ENCODE results near the gene PEX6.
"Not testable (repeated sequence)": the region's sequence is repeated elsewhere in the genome, so short reads cannot be mapped to it uniquely, and the experiment has no call there.

PEX6 gene

GRCh38 chr6:42967228-42967627 lies 11.8 kb downstream of the PEX6 start:
- no peak for DNase-seq (ENCODE audit: low read depth in 2 of 2)

DNA sequence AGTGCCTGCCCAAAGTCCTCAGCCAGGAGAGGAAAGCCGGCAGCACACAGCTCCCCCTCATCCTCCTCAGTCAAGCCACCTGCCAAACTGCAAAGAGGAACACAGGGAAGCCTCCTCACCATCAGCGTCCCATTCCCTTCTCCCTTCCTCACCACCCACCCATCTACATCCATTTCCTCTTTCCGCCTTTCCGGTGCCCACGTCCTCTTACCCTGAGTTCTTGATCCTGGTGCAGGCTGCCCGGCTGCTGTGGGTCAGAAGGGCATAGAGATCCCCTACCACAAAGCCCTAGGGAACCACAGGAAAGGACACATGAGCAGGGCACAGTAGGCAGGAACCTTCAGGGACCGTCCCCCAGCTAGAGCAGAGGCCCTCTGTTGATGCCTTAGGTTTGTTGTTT lies 12.4 kb downstream of the PEX6 start:
- DNase-seq (ENCODE audit: low read depth in 2 of 2), result no peak

- no peak for DNase-seq (ENCODE audit: low read depth in 2 of 2)
Observed at GRCh38 chr6:42963855-42964605, 15.0 kb downstream of the PEX6 start.

DNA sequence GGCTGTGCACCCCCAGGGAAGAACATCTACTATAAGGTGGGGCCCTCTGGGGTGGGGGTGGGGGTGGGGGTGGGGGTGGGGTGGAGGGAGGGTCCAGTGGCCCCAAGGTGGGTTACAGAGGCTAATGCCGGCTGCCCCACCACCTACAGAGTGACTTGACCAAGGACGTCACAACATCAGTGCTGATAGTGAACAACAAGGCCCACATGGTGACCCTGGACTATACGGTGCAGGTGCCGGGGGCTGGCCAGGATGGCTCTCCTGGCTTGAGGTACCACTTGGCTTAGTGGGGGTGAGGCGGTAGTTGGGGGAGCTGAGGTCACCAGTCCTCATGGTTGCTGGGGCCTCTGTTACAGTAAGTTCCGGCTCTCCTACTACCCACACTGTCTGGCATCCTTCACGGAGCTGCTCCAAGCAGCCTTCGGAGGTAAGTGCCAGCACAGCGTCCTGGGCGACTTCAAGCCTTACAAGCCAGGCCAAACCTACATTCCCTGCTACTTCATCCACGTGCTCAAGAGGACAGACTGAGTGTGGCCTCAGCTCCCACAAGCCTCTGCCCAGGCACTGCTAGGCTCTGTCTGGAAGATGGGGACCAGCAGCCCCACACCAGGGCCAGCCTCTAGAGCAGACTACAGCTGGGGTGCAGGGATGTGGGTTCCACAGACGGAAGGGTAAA lies 15.7 kb downstream of the PEX6 start:
- DNase-seq (ENCODE audit: low read depth in 2 of 2), result no peak

GRCh38 chr6:42962502-42963178 lies 16.3 kb downstream of the PEX6 start:
- DNase-seq (ENCODE audit: low read depth in 2 of 2), result no peak

DNA sequence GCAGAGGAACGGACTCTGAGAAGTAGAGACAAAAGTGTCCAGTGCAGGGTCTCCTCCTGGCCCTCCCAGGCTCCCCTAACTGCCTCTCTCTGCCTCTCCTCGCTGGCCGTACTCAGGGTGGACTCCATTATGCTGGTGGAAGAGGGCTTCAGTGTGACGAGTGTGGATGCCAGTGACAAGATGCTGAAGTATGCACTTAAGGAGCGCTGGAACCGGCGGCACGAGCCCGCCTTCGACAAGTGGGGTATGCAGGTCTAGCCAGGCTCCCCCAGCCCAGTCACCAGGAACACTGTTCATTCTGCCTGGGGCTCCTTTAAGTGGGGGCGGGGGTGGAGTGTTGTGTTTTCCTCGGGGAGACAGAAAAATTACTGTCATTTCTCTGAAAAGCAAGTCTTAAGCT lies 16.9 kb downstream of the PEX6 start:
- no peak for DNase-seq (ENCODE audit: low read depth in 2 of 2)

GRCh38 chr6:42961020-42961470 lies 17.9 kb downstream of the PEX6 start:
- no peak for DNase-seq (ENCODE audit: low read depth in 2 of 2)

- no peak for DNase-seq (ENCODE audit: low read depth in 2 of 2)
Observed at GRCh38 chr6:42960243-42961019, 18.6 kb downstream of the PEX6 start, which contains the start of gene GNMT. Gene GNMT (plus strand): TSS chr6:42960754. CDS start chr6:42960768, 14 bp downstream.

- no peak for DNase-seq (ENCODE audit: low read depth in 2 of 2)
Observed at GRCh38 chr6:42959917-42960242, 19.1 kb downstream of the PEX6 start.

DNA sequence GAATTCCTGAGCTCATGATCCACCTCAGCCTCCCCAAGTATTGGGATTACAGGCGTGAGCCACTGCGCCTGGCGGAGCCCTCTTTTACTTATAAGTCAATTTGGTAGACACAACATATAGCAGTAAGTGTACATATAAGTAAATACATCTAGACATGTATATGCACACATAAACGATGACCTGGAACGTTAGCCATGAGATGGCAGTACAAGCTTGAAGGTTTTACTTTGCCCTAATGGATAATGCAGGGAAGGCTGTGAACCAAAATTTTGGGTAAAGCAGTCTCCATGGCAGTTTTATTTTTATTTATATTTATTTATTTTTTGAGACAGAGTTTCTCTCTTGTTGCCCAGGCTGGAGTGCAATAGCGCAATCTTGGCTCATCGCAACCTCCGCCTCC lies 20.9 kb downstream of the PEX6 start:
- no peak for DNase-seq (ENCODE audit: low read depth in 2 of 2)

GRCh38 chr6:42954405-42954804 lies 24.6 kb downstream of the PEX6 start:
- DNase-seq (ENCODE audit: low read depth in 2 of 2), result not testable (repeated sequence)

GRCh38 chr6:42952389-42952788 lies 26.6 kb downstream of the PEX6 start:
- no peak for DNase-seq (ENCODE audit: low read depth in 2 of 2)

DNA sequence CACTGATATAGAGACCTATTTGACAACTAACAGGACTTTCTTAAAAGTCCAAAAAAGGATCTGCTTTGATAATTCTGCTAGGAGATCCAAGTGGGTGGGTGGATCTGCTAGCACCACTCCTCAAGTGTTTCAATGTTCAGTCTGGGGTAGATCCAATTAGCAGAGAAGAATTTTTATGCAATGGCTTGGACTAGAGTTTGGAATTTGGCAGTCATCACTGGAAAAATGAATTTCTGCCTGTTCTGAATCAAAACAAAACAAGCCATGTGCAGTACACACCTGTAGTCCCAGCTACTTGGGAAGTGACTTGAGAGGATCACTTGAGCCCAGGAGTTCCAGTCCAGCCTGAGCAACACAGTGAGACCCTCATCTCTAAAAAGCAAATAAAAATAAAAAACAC lies 31.0 kb downstream of the PEX6 start:
- DNase-seq (ENCODE audit: low read depth in 2 of 2), result no peak

GRCh38 chr6:42942444-42942843 lies 36.5 kb downstream of the PEX6 start:
- no peak for DNase-seq (ENCODE audit: low read depth in 2 of 2)

- DNase-seq (ENCODE audit: low read depth in 2 of 2), result not testable (repeated sequence)
Observed at GRCh38 chr6:42941356-42941755, 37.6 kb downstream of the PEX6 start.

GRCh38 chr6:42940493-42941045 lies 38.4 kb downstream of the PEX6 start:
- no peak for DNase-seq (ENCODE audit: low read depth in 2 of 2)

DNA sequence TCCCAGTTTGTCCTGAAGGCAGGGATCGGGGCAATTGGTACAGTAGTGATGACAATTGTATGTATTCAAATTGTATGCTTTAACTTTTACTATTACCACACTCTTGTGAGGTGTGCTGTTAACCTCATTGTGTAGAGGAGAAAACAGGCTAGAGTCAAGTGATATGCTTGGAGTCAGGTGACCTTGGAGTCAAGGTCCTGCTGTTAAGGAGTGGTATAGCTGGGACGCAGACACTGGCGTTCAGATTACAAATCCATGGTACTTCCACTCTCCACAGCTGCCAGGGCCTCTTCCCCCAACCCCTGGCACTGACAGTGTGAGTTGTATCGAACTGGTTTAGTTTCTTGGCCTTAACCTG lies 39.2 kb downstream of the PEX6 start:
- no peak for DNase-seq (ENCODE audit: low read depth in 2 of 2)

DNA sequence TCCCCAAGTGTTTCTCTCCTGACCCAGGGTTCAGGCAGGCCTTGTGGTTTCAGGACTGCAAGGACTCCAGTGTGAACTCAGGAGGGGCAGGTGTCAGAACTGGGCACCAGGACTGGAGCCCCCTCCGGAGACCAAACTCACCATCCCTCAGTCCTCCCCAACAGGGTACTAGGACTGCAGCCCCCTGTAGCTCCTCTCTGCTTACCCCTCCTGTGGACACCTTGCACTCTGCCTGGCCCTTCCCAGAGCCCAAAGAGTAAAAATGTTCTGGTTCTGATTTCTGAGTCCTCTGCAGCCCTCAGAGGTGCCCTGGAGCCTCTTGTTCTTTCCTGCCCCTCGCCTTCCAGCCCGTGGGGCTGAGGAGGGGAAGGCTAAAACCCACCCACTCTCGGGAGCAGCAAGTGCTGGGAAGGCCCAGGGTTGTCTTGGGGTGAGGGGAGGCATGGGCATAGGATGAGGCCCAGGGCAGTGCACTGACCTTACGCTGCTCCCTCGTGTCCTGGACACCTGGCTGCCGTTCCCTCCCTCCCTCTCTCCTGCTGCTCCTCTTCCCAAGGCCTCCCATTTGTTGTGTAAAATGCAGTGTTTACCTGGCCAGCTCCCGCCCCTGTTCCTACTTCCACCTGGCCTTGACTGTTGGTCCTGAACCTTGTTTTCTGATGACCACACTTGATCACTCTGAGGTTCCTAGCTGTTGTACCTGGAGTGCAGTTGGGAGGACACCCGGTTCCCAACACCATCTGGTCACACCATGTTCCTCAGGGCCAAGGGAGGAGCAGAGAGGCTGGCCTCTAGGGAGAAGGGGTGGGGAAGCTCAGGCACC lies 39.8 kb downstream of the PEX6 start:
- no peak for DNase-seq (ENCODE audit: low read depth in 2 of 2)

- DNase-seq (ENCODE audit: low read depth in 2 of 2), result no peak
Observed at GRCh38 chr6:42938428-42938796, 40.6 kb downstream of the PEX6 start.

DNA sequence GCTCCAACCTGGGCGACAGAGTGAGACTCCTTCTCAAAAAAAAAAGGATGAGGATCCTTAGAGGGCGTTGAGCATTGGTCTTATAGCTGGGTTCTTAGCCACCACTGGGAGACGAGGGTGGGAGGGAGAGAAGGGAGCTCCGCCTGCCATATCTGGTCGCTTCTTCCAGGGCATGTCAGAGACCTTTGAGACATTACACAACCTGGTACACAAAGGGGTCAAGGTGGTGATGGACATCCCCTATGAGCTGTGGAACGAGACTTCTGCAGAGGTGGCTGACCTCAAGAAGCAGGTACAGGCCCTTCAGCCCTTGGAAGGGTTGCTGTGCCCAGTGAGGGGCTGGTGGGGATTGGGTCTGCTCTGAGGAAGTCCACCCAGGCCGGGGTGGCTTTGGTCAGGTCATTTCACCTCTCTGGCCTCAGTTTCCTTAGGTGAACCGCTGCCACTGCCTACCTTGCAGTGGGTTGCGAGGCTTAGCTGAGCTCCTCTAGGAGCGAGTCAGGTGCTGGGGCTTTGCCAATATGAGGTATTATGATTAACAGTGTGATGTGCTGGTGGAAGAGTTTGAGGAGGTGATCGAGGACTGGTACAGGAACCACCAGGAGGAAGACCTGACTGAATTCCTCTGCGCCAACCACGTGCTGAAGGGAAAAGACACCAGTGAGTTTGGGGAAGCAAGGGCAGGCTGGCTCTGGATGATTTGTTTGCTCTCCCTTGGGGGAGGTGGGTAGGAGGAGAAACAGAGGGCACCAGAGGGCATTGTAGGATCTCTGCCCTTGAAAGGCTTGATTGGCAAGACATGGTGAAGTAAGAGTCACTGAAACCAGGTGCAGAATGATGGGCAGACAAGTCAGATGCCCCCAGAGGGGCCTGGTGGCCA lies 41.2 kb downstream of the PEX6 start:
- no peak for DNase-seq (ENCODE audit: low read depth in 2 of 2)

All from stimulated activated CD8-positive, alpha-beta memory T cell treated with anti-CD3 and anti-CD28 coated beads, Interleukin-15, amount 100 ng/mL, for 48 hours (primary cell).